Measurements from ENCODE around the gene KRT76.

KRT76 gene

GRCh38 chr12:52741375-52742195 lies 35.6 kb downstream of the KRT76 start:
- TF ChIP-seq EGR1 (IDR thresholded peaks at IDR 0.05) (no peak), TAF1 (IDR thresholded peaks at IDR 0.05; ENCODE audit: low read depth) (no peak), REST (IDR thresholded peaks at IDR 0.05; ENCODE audit: low read depth) (peak; percentile 99), RAD21 (IDR thresholded peaks at IDR 0.05; ENCODE audit: low read depth) (peak; percentile 22; the same call in 1 of the 2 replicates)
- TF ChIP-seq, protein P1, sequence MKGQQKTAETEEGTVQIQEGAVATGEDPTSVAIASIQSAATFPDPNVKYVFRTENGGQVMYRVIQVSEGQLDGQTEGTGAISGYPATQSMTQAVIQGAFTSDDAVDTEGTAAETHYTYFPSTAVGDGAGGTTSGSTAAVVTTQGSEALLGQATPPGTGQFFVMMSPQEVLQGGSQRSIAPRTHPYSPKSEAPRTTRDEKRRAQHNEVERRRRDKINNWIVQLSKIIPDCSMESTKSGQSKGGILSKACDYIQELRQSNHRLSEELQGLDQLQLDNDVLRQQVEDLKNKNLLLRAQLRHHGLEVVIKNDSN (IDR thresholded peaks at IDR 0.05): no peak

GRCh38 chr12:52740584-52740983 lies 36.6 kb downstream of the KRT76 start:
- TF ChIP-seq, protein P2, sequence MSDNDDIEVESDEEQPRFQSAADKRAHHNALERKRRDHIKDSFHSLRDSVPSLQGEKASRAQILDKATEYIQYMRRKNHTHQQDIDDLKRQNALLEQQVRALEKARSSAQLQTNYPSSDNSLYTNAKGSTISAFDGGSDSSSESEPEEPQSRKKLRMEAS (IDR thresholded peaks at IDR 0.05): no peak
- TF ChIP-seq NFIC (IDR thresholded peaks at IDR 0.05) (no peak), REST (IDR thresholded peaks at IDR 0.05; ENCODE audit: low read depth) (no peak), TCF12 (IDR thresholded peaks at IDR 0.05; ENCODE audit: low read depth) (no peak), EGR1 (IDR thresholded peaks at IDR 0.05) (no peak), YY1 (IDR thresholded peaks at IDR 0.05; ENCODE audit: low read depth) (no peak), FOXM1 (IDR thresholded peaks at IDR 0.05; ENCODE audit: borderline replicate concordance, low read depth) (no peak), TAF1 (IDR thresholded peaks at IDR 0.05; ENCODE audit: low read depth) (no peak), CEBPB (IDR thresholded peaks at IDR 0.05) (no peak)
- TF ChIP-seq, protein P1 (IDR thresholded peaks at IDR 0.05): no peak

DNA sequence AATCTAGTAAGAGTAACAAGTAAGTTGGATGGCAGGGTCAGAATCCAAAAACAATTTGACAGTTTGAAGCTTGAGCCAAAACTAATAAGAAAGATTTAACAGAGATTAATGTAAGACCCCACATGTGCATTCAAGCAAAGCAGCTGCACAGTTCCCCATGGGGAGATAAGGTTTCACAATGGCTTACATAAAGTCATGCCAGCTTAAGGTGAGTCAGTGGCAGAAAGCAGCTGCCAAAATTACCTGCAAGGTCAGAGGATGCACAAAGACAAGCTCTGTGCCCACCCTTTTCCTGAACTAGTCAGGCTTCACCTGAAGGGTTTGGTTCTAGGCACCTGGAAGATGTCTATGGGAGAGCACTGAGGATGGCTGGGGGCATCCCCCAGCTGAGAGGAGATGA lies 37.2 kb downstream of the KRT76 start:
- TF ChIP-seq REST (IDR thresholded peaks at IDR 0.05; ENCODE audit: low read depth) (peak; percentile 4; the same call in 1 of the 2 replicates), FOXM1 (IDR thresholded peaks at IDR 0.05; ENCODE audit: borderline replicate concordance, low read depth) (no peak)

DNA sequence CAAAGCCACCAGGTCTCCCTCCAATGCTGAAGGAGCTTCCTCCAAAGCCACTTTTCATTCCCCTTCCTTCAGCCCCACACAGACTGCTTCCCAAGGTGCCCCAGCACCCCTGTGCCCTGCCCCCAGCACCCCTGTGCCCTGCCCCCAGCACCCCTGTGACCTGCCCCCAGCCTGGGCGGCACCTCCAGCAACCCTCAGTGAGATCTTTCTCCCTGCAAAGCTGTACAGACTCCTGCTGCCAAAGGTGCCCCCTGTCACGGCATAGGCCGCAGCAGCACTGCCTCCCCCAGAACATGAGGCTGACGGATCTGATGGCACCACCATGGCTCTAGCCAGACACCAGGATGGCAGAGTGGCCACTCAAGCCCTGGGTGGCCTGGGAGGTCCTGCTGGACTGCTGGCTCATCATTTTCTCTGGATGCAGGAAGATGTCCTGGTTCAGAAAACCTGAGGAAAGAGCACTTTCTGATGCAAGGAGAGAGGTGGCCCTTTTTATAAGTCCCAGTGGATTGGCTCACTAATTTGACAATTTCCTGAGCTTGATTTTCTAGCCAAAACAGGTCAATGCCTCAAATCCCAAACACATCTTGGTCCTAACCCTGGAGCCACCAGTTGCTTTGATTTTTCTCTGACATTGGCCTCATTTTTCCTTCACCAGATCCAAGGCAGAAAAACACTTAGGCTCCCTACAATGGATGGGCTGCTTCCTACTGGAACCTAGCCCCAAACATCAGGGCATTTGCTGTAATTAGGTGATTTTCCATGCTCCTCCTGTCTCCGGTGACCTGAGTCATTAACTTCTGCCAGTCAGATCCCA lies 41.1 kb downstream of the KRT76 start:
- TF ChIP-seq RAD21 (IDR thresholded peaks at IDR 0.05; ENCODE audit: low read depth) (no peak), CREB1 (IDR thresholded peaks at IDR 0.05; ENCODE audit: low read depth) (no peak), TEAD4 (IDR thresholded peaks at IDR 0.05) (no peak), CEBPB (IDR thresholded peaks at IDR 0.05) (no peak), ZBTB7A (IDR thresholded peaks at IDR 0.05; ENCODE audit: low read depth) (no peak), NFIC (IDR thresholded peaks at IDR 0.05) (no peak), EP300 (IDR thresholded peaks at IDR 0.05; ENCODE audit: borderline replicate concordance) (no peak), REST (IDR thresholded peaks at IDR 0.05; ENCODE audit: low read depth) (no peak), TCF12 (IDR thresholded peaks at IDR 0.05; ENCODE audit: low read depth) (no peak), TAF1 (IDR thresholded peaks at IDR 0.05; ENCODE audit: low read depth) (no peak), YY1 (IDR thresholded peaks at IDR 0.05; ENCODE audit: low read depth) (no peak)
- TF ChIP-seq, protein P1 (IDR thresholded peaks at IDR 0.05): no peak
- TF ChIP-seq, protein P2 (IDR thresholded peaks at IDR 0.05): no peak
